Activated effector memory CD4-positive, alpha-beta T cell treated with Interleukin-2 at 50 U/mL for 16 hours (primary cell): Measurements from ENCODE around the gene ZBTB21.
"Not testable (repeated sequence)": the region's sequence is repeated elsewhere in the genome, so short reads cannot be mapped to it uniquely, and the experiment has no call there.

Experiments used
- DNase-seq: peaks from one replicate; pipeline ENCODE4 v3.0.0-alpha.2; 2020

The ZBTB21 gene

GRCh38 chr21:41965461-41966013 lies 44.6 kb downstream of the ZBTB21 start:
- DNase-seq: no peak

- DNase-seq: no peak
These were observed 45.1 kb downstream of the ZBTB21 start for GRCh38 chr21:41965045-41965444.

- no peak for DNase-seq
These were observed 46.0 kb downstream of the ZBTB21 start for GRCh38 chr21:41964171-41964570.

- no peak for DNase-seq
These were observed 47.7 kb downstream of the ZBTB21 start for GRCh38 chr21:41962425-41962966.

GRCh38 chr21:41961753-41962152 lies 48.4 kb downstream of the ZBTB21 start:
- no peak for DNase-seq

- no peak for DNase-seq
These were observed 48.9 kb downstream of the ZBTB21 start for GRCh38 chr21:41961282-41961701.

- DNase-seq: no peak
These were observed 49.8 kb downstream of the ZBTB21 start for GRCh38 chr21:41960386-41960785.

GRCh38 chr21:41959697-41960096 lies 50.5 kb downstream of the ZBTB21 start:
- DNase-seq: not testable (repeated sequence)

GRCh38 chr21:41958886-41959563 lies 51.1 kb downstream of the ZBTB21 start:
- DNase-seq: no peak

GRCh38 chr21:41957991-41958766 lies 52.0 kb downstream of the ZBTB21 start:
- no peak for DNase-seq

- no peak for DNase-seq
These were observed 53.0 kb downstream of the ZBTB21 start for GRCh38 chr21:41956926-41957729.

- DNase-seq: no peak
These were observed 54.6 kb downstream of the ZBTB21 start for GRCh38 chr21:41955516-41955915.

GRCh38 chr21:41954654-41955499 lies 55.3 kb downstream of the ZBTB21 start:
- DNase-seq: no peak

GRCh38 chr21:41953831-41954653 lies 56.1 kb downstream of the ZBTB21 start, which contains the start of gene C2CD2:
TSS of gene C2CD2 (minus strand) at chr21:41954018. CDS start at chr21:41953648, 370 bp downstream.
- DNase-seq: no peak

- no peak for DNase-seq
These were observed 56.8 kb downstream of the ZBTB21 start for GRCh38 chr21:41953249-41953830.

GRCh38 chr21:41952568-41953248 lies 57.5 kb downstream of the ZBTB21 start:
- no peak for DNase-seq

- no peak for DNase-seq
These were observed 58.1 kb downstream of the ZBTB21 start for GRCh38 chr21:41951876-41952567.

- no peak for DNase-seq
These were observed 59.2 kb downstream of the ZBTB21 start for GRCh38 chr21:41950941-41951351.

- not testable (repeated sequence) for DNase-seq
These were observed 60.5 kb downstream of the ZBTB21 start for GRCh38 chr21:41949631-41950030.
